Activated CD8-positive, alpha-beta memory T cell treated with anti-CD3 and anti-CD28 coated beads for 1 hour (primary cell): ENCODE measurements around the gene TOMT.
A peak's percentile ranks its signal among the peaks of the same experiment; 100 is the strongest.

Experiments used
- DNase-seq, 2 donors: peaks; one replicate each; pipeline ENCODE4 v3.0.0-alpha.2; 2020; ENCODE audit warnings: low read depth in 1 of 2; ENCODE audit errors: extremely low read depth in 1 of 2

The TOMT gene

DNA sequence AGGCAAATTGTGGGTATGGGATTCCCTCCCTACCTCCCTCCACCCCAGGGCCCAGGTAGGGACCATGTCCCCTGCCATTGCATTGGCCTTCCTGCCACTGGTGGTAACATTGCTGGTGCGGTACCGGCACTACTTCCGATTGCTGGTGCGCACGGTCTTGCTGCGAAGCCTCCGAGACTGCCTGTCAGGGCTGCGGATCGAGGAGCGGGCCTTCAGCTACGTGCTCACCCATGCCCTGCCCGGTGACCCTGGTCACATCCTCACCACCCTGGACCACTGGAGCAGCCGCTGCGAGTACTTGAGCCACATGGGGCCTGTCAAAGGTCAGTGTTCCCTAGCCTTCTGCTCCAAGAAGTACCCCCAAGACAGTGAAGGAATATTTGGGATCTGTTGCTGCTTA is at the start of gene TOMT:
TSS of gene TOMT (plus strand) at position 37 of the 400 bp plus-strand sequence. CDS start at position 65, 28 bp downstream.
- DNase-seq, result no peak

- DNase-seq, result no peak
These were observed 47.2 kb upstream of the TOMT start for GRCh38 chr11:72058416-72059034.

- no peak for DNase-seq
These were observed 43.9 kb upstream of the TOMT start for GRCh38 chr11:72061739-72062396.

DNA sequence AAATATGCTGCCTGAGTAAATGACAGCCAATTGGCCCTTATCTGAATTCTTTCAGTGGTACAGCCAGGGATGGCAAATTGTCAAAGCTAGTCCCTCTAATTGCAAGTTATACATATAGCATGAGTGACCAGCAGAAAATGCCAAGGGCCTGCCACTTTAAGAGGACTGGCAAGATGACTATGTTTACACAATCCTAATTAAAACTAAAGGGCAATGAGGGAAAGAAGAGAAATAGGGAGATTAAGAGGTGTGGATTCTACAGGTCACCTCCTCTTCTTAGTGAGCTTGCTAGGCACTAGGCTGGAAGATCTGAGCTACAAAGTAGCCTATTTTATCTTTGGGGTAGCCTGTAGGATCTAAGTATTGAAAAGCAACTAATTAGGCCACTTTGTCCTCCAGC is 38.9 kb upstream of the TOMT start:
- DNase-seq, result no peak

GRCh38 chr11:72067266-72067665 is 38.5 kb upstream of the TOMT start:
- DNase-seq, result no peak

GRCh38 chr11:72067676-72068075 is 38.0 kb upstream of the TOMT start:
- no peak for DNase-seq

GRCh38 chr11:72069200-72069599 is 36.5 kb upstream of the TOMT start:
- DNase-seq, result no peak

DNA sequence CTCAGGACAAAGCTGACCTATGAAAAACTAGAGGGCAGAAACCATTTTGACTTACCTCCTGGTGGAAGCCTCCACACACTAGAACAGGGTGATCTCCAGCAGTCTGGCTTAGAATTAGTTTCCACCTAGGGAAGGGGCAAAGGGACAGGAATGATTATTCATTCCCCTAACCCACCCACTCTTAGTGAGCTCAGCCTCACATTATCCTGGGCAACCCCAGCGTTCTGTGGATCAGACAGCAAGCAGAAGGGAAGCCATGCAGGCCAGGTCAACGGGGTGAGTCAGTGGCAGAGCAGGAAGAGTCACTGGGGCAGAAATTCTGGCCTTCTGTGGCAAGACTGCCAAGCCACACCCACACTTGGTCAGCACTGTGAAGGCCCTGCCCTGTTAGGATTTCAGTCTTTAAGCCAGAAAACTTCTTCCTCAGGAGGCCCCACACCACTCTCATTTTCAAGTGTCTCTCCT is 35.9 kb upstream of the TOMT start:
- no peak for DNase-seq

DNA sequence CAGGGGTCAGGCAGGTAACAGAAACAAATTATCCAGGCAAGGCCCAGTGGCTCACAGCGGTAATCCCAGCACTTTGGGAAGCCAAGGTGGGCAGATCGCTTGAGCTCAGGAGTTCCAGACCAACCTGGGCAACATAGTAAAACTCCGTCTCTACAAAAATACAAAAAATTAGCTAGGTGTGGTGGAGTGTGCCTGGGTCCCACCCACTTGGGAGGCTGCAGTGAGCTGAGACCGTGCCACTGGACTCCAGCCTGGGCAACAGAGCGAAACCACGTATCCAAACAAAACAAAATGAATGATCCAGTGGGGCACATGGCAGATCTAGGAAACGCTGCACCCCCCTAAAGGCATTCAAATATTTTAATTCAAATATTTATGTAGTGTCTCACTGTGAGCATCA is 35.2 kb upstream of the TOMT start:
- no peak for DNase-seq

DNA sequence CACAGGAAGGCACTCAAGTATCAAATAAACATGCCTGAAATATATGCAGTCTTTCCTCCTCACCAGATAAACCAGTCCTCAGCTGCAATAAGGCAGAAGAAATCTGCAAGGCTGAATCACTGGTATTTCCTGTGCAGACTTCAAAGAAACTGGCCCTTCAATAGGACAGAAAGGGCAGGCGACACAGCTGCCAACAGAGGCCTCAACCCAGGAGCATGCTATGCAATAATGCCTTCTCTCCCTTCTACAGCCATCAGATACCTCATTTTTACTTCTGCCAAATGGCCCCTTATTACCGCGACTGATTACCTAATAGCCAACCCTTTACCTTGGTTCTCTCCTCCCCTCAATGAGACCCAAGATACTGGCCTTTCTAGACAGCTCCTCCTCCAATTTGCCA is 33.4 kb upstream of the TOMT start:
- DNase-seq, result no peak

GRCh38 chr11:72075109-72075508 is 30.6 kb upstream of the TOMT start:
- no peak for DNase-seq

DNA sequence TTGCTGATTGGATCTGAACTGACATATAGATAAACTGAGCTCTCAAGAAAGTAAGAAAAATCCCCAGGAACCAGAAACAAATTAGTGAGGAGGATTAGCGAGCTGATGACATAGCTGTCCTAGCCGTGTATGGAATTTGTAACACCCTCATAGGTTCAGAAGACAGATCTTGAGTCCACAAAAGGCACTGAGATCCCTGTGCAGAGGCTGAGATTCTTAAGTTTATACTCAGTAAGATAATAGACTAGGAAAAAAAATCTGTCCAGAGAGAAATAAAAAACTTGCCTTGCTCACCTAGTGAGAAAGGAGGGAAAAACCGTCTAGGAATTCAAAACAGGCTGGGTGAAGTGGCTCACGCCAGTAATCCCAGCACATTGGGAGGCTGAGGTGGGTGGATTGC is 30.0 kb upstream of the TOMT start:
- DNase-seq, result no peak

DNA sequence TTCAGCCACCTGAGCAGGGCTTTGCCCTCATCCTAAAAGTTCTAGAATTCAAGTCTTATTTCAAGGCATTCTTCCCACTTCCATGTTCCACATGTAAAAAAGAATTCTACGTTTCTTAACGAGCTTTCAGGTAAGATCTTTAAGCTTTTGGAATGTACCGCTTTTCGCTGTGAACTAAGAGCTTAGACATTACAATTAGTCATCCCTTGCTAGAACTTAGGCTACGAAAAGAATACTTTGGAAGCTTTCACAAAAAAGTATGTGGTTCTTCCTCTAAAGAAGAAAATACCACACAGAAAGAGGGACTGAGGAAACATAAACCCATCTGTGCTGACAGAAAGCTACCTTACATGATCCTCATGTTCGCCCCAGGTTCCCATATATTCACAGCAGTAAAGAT is 27.2 kb upstream of the TOMT start:
- no peak for DNase-seq

GRCh38 chr11:72079819-72080325 is 25.9 kb upstream of the TOMT start:
- DNase-seq, result no peak

DNA sequence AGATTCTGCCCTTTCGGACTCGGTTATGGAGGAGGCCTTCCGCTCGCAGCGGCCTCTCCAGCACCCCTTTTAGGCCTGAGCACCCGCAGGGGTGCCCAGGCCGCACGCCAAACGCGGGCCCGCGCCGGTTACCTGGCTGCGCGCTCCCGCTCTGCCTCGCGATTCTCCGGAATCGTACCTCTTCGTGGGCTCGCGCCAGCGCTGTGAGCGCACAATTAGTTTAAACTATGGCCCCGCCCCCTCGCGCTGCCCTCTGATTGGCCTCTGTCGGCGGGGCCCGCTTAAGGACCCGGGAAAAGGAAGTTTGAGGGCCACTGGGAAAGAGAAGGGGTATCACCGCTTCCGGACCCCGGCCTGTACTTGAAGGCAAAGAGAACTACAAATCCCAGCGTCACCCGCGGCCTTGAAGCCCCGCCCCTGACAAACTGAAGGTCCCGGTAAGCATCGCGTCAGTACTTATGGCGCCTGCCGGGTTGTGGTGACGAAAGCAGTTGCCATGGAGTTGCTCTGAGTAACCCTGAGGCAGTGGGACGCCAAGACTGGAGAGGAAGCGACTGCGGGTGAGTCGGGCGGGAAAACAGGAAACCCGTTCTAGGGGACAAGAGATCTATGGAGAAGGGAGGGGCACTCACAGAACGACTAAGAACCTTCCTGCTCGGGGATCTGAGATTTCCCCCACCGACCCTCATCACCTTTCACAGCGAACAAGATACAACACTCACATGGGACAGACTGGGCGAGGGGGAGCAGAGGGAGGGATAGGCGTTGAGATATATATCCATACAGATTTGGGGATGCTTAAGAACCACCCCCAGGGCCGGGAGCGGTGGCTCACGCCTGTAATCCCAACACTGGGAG is 25.2 kb upstream of the TOMT start, which contains the start of the genes LRRC51 and NUMA1:
TSS of gene LRRC51 (plus strand) at position 525 of the 858 bp plus-strand sequence. CDS start 8,234 bp downstream, outside the sequence.
TSS of gene NUMA1 (minus strand) at position 217 of the 858 bp plus-strand sequence. CDS start 44,599 bp downstream, outside the sequence.
- peak; percentile 95 to 99 for DNase-seq

GRCh38 chr11:72081184-72081644 is 24.5 kb upstream of the TOMT start:
- DNase-seq, result no peak

GRCh38 chr11:72081821-72082453 is 23.8 kb upstream of the TOMT start:
- DNase-seq, result no peak

- DNase-seq, result no peak
These were observed 22.3 kb upstream of the TOMT start for GRCh38 chr11:72083414-72083813.

DNA sequence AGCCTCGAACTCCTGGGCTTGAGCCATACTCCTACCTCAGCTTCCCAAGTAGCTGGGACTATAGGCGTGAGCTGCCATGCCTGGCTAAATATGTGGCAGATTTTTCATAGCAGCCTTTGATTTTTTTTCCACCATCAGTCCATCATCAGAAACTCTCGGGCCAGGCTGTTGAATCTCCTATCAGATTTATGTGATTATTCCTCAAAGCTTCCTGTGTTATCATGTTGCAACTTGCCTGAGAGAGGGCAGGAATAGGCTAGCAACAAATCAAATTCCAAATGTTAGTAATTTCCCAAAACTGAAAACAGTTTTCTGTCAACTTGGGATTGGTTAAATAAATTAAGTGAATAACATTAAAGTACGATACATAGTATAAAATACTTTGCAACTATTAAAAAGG is 21.6 kb upstream of the TOMT start:
- no peak for DNase-seq

- no peak for DNase-seq
These were observed 20.8 kb upstream of the TOMT start for GRCh38 chr11:72084965-72085364.
